WERI-Rb-1 (cell line): ENCODE measurements around the gene NIPAL1.

Experiments used
- DNase-seq: peaks from one replicate; pipeline ENCODE4 v3.0.0-alpha.2; 2020
- H3K27ac ChIP-seq: fragments of 250-450 bp; sonication (Bioruptor Pico); 2 replicates; pipeline ENCODE4 v1.5.1; 2020; ENCODE audit warnings: mild to moderate bottlenecking, moderate library complexity
- H3K27me3 ChIP-seq: fragments of 250-450 bp; sonication (Bioruptor Pico); 2 replicates; pipeline ENCODE4 v1.5.1; 2021; ENCODE audit warnings: mild to moderate bottlenecking, low read depth, moderate library complexity; ENCODE audit not compliant: insufficient read depth, severe bottlenecking
- H3K36me3 ChIP-seq: fragments of 250-450 bp; sonication (Bioruptor Pico); 2 replicates; pipeline ENCODE4 v1.5.1; 2020; ENCODE audit warnings: mild to moderate bottlenecking, moderate library complexity
- H3K4me3 ChIP-seq: 2 replicates; pipeline ENCODE4 v1.5.1; 2011; ENCODE audit warnings: low read depth, mild to moderate bottlenecking, control low read depth, low read length
- H3K9me3 ChIP-seq: fragments of 250-450 bp; sonication (Bioruptor Pico); 2 replicates; pipeline ENCODE4 v1.5.1; 2021; ENCODE audit warnings: mild to moderate bottlenecking, moderate library complexity; ENCODE audit not compliant: severe bottlenecking
- CTCF ChIP-seq: IDR thresholded peaks from 2 replicates; pipeline ENCODE4 v1.5.1; 2011; ENCODE audit warnings: low read depth, mild to moderate bottlenecking, control low read depth, inconsistent platforms, low read length

Gene NIPAL1

GRCh38 chr4:48017108-48017571 lies 568 bp downstream of the NIPAL1 start:
- H3K36me3 ChIP-seq: no peaks in the 10 kb centered on the region
- DNase-seq: peak; percentile 45
- peak overlapping the region; percentile 83 for H3K4me3 ChIP-seq
- TF ChIP-seq CTCF: no peak
- no peak overlapping the region for H3K27ac ChIP-seq
- no peaks in the 10 kb centered on the region for H3K27me3 ChIP-seq
- H3K9me3 ChIP-seq: no peaks in the 10 kb centered on the region

GRCh38 chr4:48018112-48018511 lies 1.5 kb downstream of the NIPAL1 start:
- Histone ChIP-seq H3K27ac (no peak overlapping the region), H3K27me3 (no peaks in the 10 kb centered on the region), H3K9me3 (no peaks in the 10 kb centered on the region), H3K4me3 (no peak overlapping the region), H3K36me3 (no peaks in the 10 kb centered on the region)
- no peak for TF ChIP-seq CTCF
- no peak for DNase-seq

- Histone ChIP-seq H3K9me3 (no peaks in the 10 kb centered on the region), H3K4me3 (no peak overlapping the region), H3K27ac (no peak overlapping the region), H3K27me3 (no peaks in the 10 kb centered on the region), H3K36me3 (no peaks in the 10 kb centered on the region)
- DNase-seq: no peak
- no peak for TF ChIP-seq CTCF
Observed at GRCh38 chr4:48021100-48021499, 4.5 kb downstream of the NIPAL1 start.

- TF ChIP-seq CTCF: no peak
- Histone ChIP-seq H3K36me3 (no peaks in the 10 kb centered on the region), H3K4me3 (no peak overlapping the region), H3K27me3 (no peaks in the 10 kb centered on the region), H3K9me3 (no peaks in the 10 kb centered on the region), H3K27ac (no peak overlapping the region)
- DNase-seq: no peak
Observed at GRCh38 chr4:48022192-48022799, 5.7 kb downstream of the NIPAL1 start.

- H3K27me3 ChIP-seq: no peaks in the 10 kb centered on the region
- no peak for DNase-seq
- H3K36me3 ChIP-seq: no peaks in the 10 kb centered on the region
- no peak overlapping the region for H3K27ac ChIP-seq
- H3K4me3 ChIP-seq: no peak overlapping the region
- TF ChIP-seq CTCF: no peak
- H3K9me3 ChIP-seq: no peaks in the 10 kb centered on the region
Observed at GRCh38 chr4:48024522-48024921, 8.0 kb downstream of the NIPAL1 start.

- no peak for TF ChIP-seq CTCF
- Histone ChIP-seq H3K27me3 (no peaks in the 10 kb centered on the region), H3K36me3 (no peaks in the 10 kb centered on the region), H3K4me3 (no peak overlapping the region), H3K9me3 (no peaks in the 10 kb centered on the region), H3K27ac (no peak overlapping the region)
- DNase-seq: no peak
Observed at GRCh38 chr4:48025005-48025404, 8.4 kb downstream of the NIPAL1 start.
